K562 (cell line): ENCODE results near the gene LTBP2. TPM values are rescaled to one million over a fixed set of nuclear protein-coding genes. Genes with fewer than 3 reads are reported as not detected.

ENCODE experiments used
- ATAC-seq: fragments of 200-7000 bp; cut with Tn5 transposase; 3 replicates; pipeline ENCODE4 v1.9.1; 2020; ENCODE audit warnings: moderate library complexity
- BruUV-seq: library from RNA; stranded (reverse); fragments of 400-500 nt; replicated peaks from 2 replicates; lab custom pipeline; 2021; lab: Mats Ljungman, UMichigan
- CTCF ChIA-PET: fragments of 300-600 bp; formaldehyde crosslinking; extraction: SDS; loops from one replicate; lab custom pipeline; 2021; ENCODE audit warnings: low intra/inter-chr PET ratio; lab: Yijun Ruan, JAX
- POLR2A ChIA-PET: fragments of 300-600, 350-650 bp; sonication (Branson Sonifier 250); formaldehyde crosslinking; extraction: SDS; loops from one replicate; lab custom pipeline; 2021; ENCODE audit warnings: antibody characterized with exemption, inconsistent platforms; lab: Yijun Ruan, JAX
- DNase-seq, 4 experiments: peaks; one replicate each; pipeline versions ENCODE4 v3.0.0 to v3.0.0-alpha.2; 2011 to 2018; ENCODE audit warnings: low spot score in 3 of 4, mixed read lengths in 3 of 4; ENCODE audit errors: extremely low read depth in 1 of 4
- FAIRE-seq: peaks from 2 replicates; lab custom pipeline; 2011; peaks lifted over from hg19 to GRCh38; lab: Jason Lieb, UNC
- H2AFZ ChIP-seq: 2 replicates; pipeline ENCODE4 v1.6.0; 2011; ENCODE audit warnings: low read depth, low read length, control low read depth, inconsistent platforms
- H3K27ac ChIP-seq: fragments of 200-600 bp; 3 replicates; pipeline ENCODE4 v1.8.0; 2011; ENCODE audit warnings: low read depth, mild to moderate bottlenecking, control low read depth, inconsistent platforms, low read length, moderate library complexity, mixed read lengths; ENCODE audit errors: extremely low read depth
- H3K27me3 ChIP-seq, 2 experiments: fragments of 300-600 bp in 1 of 2; 2 replicates in 1 of 2; 3 replicates in 1 of 2; pipeline versions ENCODE4 v1.6.0 to v1.8.0; 2011; ENCODE audit warnings: inconsistent platforms in 2 of 2, low read length in 2 of 2, mild to moderate bottlenecking in 1 of 2, mixed read lengths in 1 of 2, moderate library complexity in 1 of 2; ENCODE audit not compliant: control insufficient read depth in 2 of 2, insufficient read depth in 2 of 2
- H3K36me3 ChIP-seq: fragments of 300-600 bp; 3 replicates; pipeline ENCODE4 v1.8.0; 2011; ENCODE audit warnings: mild to moderate bottlenecking, low read length, inconsistent platforms; ENCODE audit not compliant: control insufficient read depth, insufficient read depth
- H3K4me1 ChIP-seq, 2 experiments: fragments of 200-600 bp in 1 of 2; replicated peaks in 1 of 2; 2 replicates in 1 of 2; 3 replicates in 1 of 2; pipeline versions ENCODE4 v1.5.1 to v1.8.0; 2011; ENCODE audit warnings: inconsistent platforms in 2 of 2, low read length in 2 of 2, mild to moderate bottlenecking in 1 of 2, mixed read lengths in 1 of 2, moderate library complexity in 1 of 2; ENCODE audit not compliant: control insufficient read depth in 2 of 2, insufficient read depth in 2 of 2
- H3K4me2 ChIP-seq: 2 replicates; pipeline ENCODE4 v1.6.1; 2011; ENCODE audit warnings: low read length, control low read depth, inconsistent platforms, mixed read lengths; ENCODE audit not compliant: insufficient read depth
- H3K4me3 ChIP-seq: fragments of 200-600 bp; sonication (generic), shearing (Covaris generic); 2 replicates; pipeline ENCODE4 v1.5.1; 2016; ENCODE audit warnings: control low read depth, inconsistent platforms
- H3K79me2 ChIP-seq: fragments of 200-600 bp; 3 replicates; pipeline ENCODE4 v1.8.0; 2011; ENCODE audit warnings: low read length, inconsistent platforms; ENCODE audit not compliant: control insufficient read depth, insufficient read depth
- H3K9ac ChIP-seq, 2 experiments: 2 replicates each; pipeline versions ENCODE4 v1.6.0 to v1.6.1; 2011; ENCODE audit warnings: low read depth in 2 of 2, low read length in 2 of 2, control low read depth in 1 of 2, inconsistent platforms in 1 of 2, mild to moderate bottlenecking in 1 of 2, mixed read lengths in 1 of 2; ENCODE audit not compliant: insufficient read depth in 1 of 2
- H3K9me1 ChIP-seq: one replicate; pipeline ENCODE4 v1.6.0; 2011; ENCODE audit warnings: inconsistent platforms, mild to moderate bottlenecking, low read length, moderate library complexity; ENCODE audit not compliant: control insufficient read depth, insufficient read depth
- H3K9me3 ChIP-seq: replicated peaks from 2 replicates; pipeline ENCODE4 v1.5.1; 2011; ENCODE audit warnings: low read depth, low read length, inconsistent platforms; ENCODE audit not compliant: control insufficient read depth, insufficient read depth
- H4K20me1 ChIP-seq: replicated peaks from 2 replicates; pipeline ENCODE4 v1.6.1; 2011; ENCODE audit warnings: low read length, inconsistent platforms, mixed read lengths; ENCODE audit not compliant: control insufficient read depth, insufficient read depth
- FOXM1 ChIP-seq, 2 experiments: fragments of 450-650 bp in 1 of 2; sonication (generic) in 1 of 2; formaldehyde crosslinking in 1 of 2; IDR thresholded peaks; 2 replicates each; pipeline versions ENCODE4 v1.6.1 to v1.9.0; 2017 to 2022; ENCODE audit warnings: low read depth in 2 of 2, mild to moderate bottlenecking in 2 of 2, missing genetic modification reagents in 1 of 2, moderate library complexity in 1 of 2
- KLF6 ChIP-seq: fragments of 250-450 bp; sonication (Bioruptor Pico); IDR thresholded peaks from 2 replicates; pipeline ENCODE4 v1.4.0; 2020; ENCODE audit warnings: mild to moderate bottlenecking, moderate library complexity, borderline replicate concordance
- LARP7 ChIP-seq: fragments of 450-650 bp; IDR thresholded peaks from 2 replicates; pipeline ENCODE4 v1.6.1; 2016
- MLX ChIP-seq, 2 experiments: fragments of 450-650 bp in 1 of 2; sonication (generic) in 1 of 2; formaldehyde crosslinking; conservative IDR thresholded peaks; 2 replicates each; pipeline versions ENCODE4 v1.4.0 to v1.8.1; 2020 to 2022; ENCODE audit warnings: mild to moderate bottlenecking in 1 of 2, missing genetic modification reagents in 1 of 2
- THRAP3 ChIP-seq: fragments of 450-650 bp; IDR thresholded peaks from 2 replicates; pipeline ENCODE4 v1.6.1; 2016; ENCODE audit warnings: mild to moderate bottlenecking, inconsistent platforms, borderline replicate concordance
- ZKSCAN1 ChIP-seq: fragments of 150-350 bp; IDR thresholded peaks from 2 replicates; pipeline ENCODE4 v1.6.1; 2016; ENCODE audit warnings: low read depth, low read length
- WGBS: fragments of 100-300 bp; shearing (Covaris generic); methylation state at CpG from one replicate; pipeline ENCODE4 v1.1.6; 2016; ENCODE audit warnings: low coverage, mixed read lengths; ENCODE audit not compliant: insufficient coverage; ENCODE audit errors: missing lambda C conversion rate; 5-methylcytosine and 5-hydroxymethylcytosine counted together
- in situ Hi-C: fragments of 300-500 bp; cut with MboI; formaldehyde crosslinking; loops from 4 replicates; pipeline ENCODE4 v1.15.0; 2018; ENCODE audit warnings: inconsistent platforms, mixed read lengths
- intact Hi-C: fragments of 100-400 bp; cut with micrococcal nuclease; formaldehyde crosslinking; loops from 2 replicates; pipeline ENCODE4 v1.14.2; 2022
- polyA plus RNA-seq, 8 experiments: library from polyadenylated mRNA; depleted of rRNA in 4 of 8; stranded (reverse) in 5 of 8; unstranded in 3 of 8; fragments of >200 nt; fragmentation: Nextera tagmentation in 2 of 8; fragmentation: Illumina TruSeq in 1 of 8; extraction: Ambion mirVana in 2 of 8; extraction: Trizol in 1 of 8; gene quantifications; 2 replicates each; pipeline versions ENCODE4 v1.2.1 to v1.2.3, GENCODE V29; 2011 to 2014; ENCODE audit warnings: inconsistent platforms in 1 of 8, missing spikeins in 1 of 8
- total RNA-seq, 7 experiments: library from RNA; depleted of rRNA in 6 of 7; stranded (reverse); fragments of >200 nt in 6 of 7; fragmentation: Illumina TruSeq in 2 of 7; extraction: Trizol in 2 of 7; gene quantifications; 2 replicates each; pipeline versions ENCODE4 v1.2.1 to v1.2.3, GENCODE V29; 2011 to 2021; ENCODE audit warnings: low replicate concordance in 1 of 7

The LTBP2 gene
- total and polyA plus RNA-seq, 9 of the 15 experiments (the other 6 are each of a cell fraction or from before 2014, with no cell fraction given) = under 0.01 to 0.18 (median 0.03) TPM; not detected in 3

DNA sequence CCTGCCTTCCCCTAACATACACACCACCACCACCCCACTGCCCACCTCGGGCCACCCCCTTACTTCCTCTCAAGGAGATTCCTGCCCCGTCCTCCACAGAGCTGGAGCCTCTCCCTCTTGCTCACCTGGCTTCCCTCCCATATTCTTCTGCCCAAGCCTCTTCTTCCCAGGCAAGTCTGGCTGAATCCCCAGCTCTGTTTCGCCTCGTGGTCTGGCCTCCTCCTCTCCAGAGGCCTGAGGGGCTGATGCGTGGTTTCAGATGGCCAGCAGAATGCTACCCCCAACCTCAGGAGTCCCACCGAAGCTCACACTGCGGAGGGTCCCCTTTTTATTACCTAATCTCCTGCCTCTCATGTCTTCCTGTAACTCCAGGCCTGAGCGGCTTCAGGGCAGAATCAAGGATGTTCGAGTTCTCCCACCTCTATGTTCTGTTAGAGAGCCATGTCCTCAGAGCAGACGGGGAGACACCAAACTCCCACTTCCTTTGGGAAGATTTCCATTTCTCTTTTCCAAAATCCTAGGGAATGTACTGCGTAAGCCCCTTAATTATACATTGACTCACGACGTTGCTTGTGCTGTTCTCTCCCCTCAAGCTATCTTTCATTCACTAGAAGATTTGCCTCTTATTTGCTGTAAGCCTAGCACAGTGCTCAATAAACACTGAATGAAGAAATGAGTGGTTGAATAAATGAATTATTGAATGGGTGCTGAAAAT lies 33.9 kb upstream of the LTBP2 start:
- Histone ChIP-seq H3K9ac (no peak overlapping the region), H3K36me3 (no peaks in the 10 kb centered on the region), H3K79me2 (no peaks in the 10 kb centered on the region), H3K4me1 (peaks cover 0 to 3% of the 10 kb centered on the region in 2 experiments; a peak in 3 of 5 replicates), H3K27me3 (peaks cover 0 to 12% of the 10 kb centered on the region in 2 experiments; a peak in 4 of 5 replicates), H3K4me3 (no peak overlapping the region), H3K27ac (no peak overlapping the region), H2AFZ (no peak overlapping the region), H4K20me1 (no peaks in the 10 kb centered on the region), H3K9me1 (no peaks in the 10 kb centered on the region), H3K4me2 (no peak overlapping the region), H3K9me3 (no peaks in the 10 kb centered on the region)
- no peak for DNase-seq
- ChIA-PET POLR2A (interaction anchor here (1.0 kb wide), 1 partner anchor 25 kb away, joined by 4 read pairs; no protein-coding TSS in a partner anchor), CTCF (no interaction called here)
- intact Hi-C loops (no loop called here), in situ Hi-C loops (no loop called here)
- WGBS = 21% methylated on average over 13 of the region's 13 CpGs
- no TSS peak for BruUV-seq
- no peak for TF ChIP-seq ZKSCAN1
- TF ChIP-seq THRAP3 = no peak
- no peak for TF ChIP-seq MLX (CRISPR knock-in tag; conservative IDR thresholded peaks at IDR 0.05)
- no peak for TF ChIP-seq KLF6 (CRISPR knock-in tag)
- no peak for TF ChIP-seq LARP7
- TF ChIP-seq FOXM1 (IDR thresholded peaks at IDR 0.05; ENCODE audit: low read depth) = no peak
- no peak for TF ChIP-seq FOXM1 (CRISPR knock-in tag; IDR thresholded peaks at IDR 0.05; ENCODE audit: low read depth)
- ATAC-seq = no peak
- no peak for FAIRE-seq
